IMR-90 (cell line): ENCODE results near the gene CRIM1. TPM values are rescaled to one million over a fixed set of nuclear protein-coding genes. Genes with fewer than 3 reads are reported as not detected.

Source experiments
- ATAC-seq: fragments of 200-7000 bp; cut with Tn5 transposase; 2 replicates; pipeline ENCODE4 v1.9.1; 2020; ENCODE audit warnings: low read depth, mild to moderate bottlenecking, moderate library complexity
- BruUV-seq: library from RNA; stranded (reverse); fragments of 400-500 nt; replicated peaks from 2 replicates; lab custom pipeline; 2021; lab: Mats Ljungman, UMichigan
- CTCF ChIA-PET: fragments of 300-600 bp; formaldehyde crosslinking; extraction: SDS; loops from one replicate; lab custom pipeline; 2021; ENCODE audit warnings: antibody characterized with exemption; lab: Yijun Ruan, JAX
- POLR2A ChIA-PET: fragments of 300-600 bp; sonication (Branson Sonifier 250); formaldehyde crosslinking; loops from one replicate; lab custom pipeline; 2022; ENCODE audit warnings: antibody characterized with exemption; ENCODE audit not compliant: unreplicated experiment; lab: Charles Lee
- DNase-seq: peaks from one replicate; pipeline ENCODE4 v3.0.0; 2013
- H2AFZ ChIP-seq: replicated peaks from 2 replicates; pipeline ENCODE3; 2013; ENCODE audit warnings: low read length, mild to moderate bottlenecking; ENCODE audit not compliant: poor library complexity
- H2AK5ac ChIP-seq: 2 replicates; pipeline ENCODE4 v1.6.1; 2013; ENCODE audit warnings: low read depth, low read length, inconsistent platforms
- H2AK9ac ChIP-seq: replicated peaks from 2 replicates; pipeline ENCODE3; 2013; ENCODE audit warnings: mild to moderate bottlenecking, low read depth, low read length, moderate library complexity; ENCODE audit not compliant: poor library complexity
- H2BK120ac ChIP-seq: 2 replicates; pipeline ENCODE4 v1.6.1; 2013; ENCODE audit warnings: low read depth, low read length, inconsistent platforms
- H2BK15ac ChIP-seq: 3 replicates; pipeline ENCODE4 v1.6.1; 2013; ENCODE audit warnings: low read depth, low read length, inconsistent platforms
- H2BK20ac ChIP-seq: 2 replicates; pipeline ENCODE4 v1.6.1; 2013; ENCODE audit warnings: low read depth, mild to moderate bottlenecking, inconsistent platforms, low read length, moderate library complexity
- H2BK5ac ChIP-seq: 2 replicates; pipeline ENCODE4 v1.6.1; 2013; ENCODE audit warnings: mild to moderate bottlenecking, low read depth, low read length, inconsistent platforms; ENCODE audit not compliant: poor library complexity, severe bottlenecking
- H3K14ac ChIP-seq: replicated peaks from 2 replicates; pipeline ENCODE4 v1.6.1; 2013; ENCODE audit warnings: low read depth, low read length, inconsistent platforms
- H3K18ac ChIP-seq: 2 replicates; pipeline ENCODE4 v1.6.1; 2013; ENCODE audit warnings: low read depth, low read length, control low read depth
- H3K23ac ChIP-seq: 2 replicates; pipeline ENCODE4 v1.6.1; 2013; ENCODE audit warnings: low read depth, low read length, inconsistent platforms
- H3K27ac ChIP-seq: 2 replicates; pipeline ENCODE4 v1.5.1; 2013; ENCODE audit warnings: mild to moderate bottlenecking, control low read depth, low read length; ENCODE audit not compliant: insufficient read depth
- H3K27me3 ChIP-seq: 2 replicates; pipeline ENCODE4 v1.6.1; 2013; ENCODE audit warnings: low read length; ENCODE audit not compliant: control insufficient read depth, insufficient read depth
- H3K36me3 ChIP-seq: 2 replicates; pipeline ENCODE4 v1.6.1; 2013; ENCODE audit warnings: low read length, mixed read lengths; ENCODE audit not compliant: control insufficient read depth, insufficient read depth
- H3K4ac ChIP-seq: 2 replicates; pipeline ENCODE4 v1.6.1; 2013; ENCODE audit warnings: low read depth, low read length, inconsistent platforms
- H3K4me1 ChIP-seq: 2 replicates; pipeline ENCODE4 v1.6.1; 2013; ENCODE audit warnings: low read length, mixed read lengths; ENCODE audit not compliant: control insufficient read depth, insufficient read depth
- H3K4me2 ChIP-seq: 2 replicates; pipeline ENCODE4 v1.6.1; 2013; ENCODE audit warnings: low read depth, mild to moderate bottlenecking, control low read depth, low read length, moderate library complexity
- H3K4me3 ChIP-seq: 2 replicates; pipeline ENCODE4 v1.5.1; 2013; ENCODE audit warnings: low read depth, mild to moderate bottlenecking, control low read depth, low read length, moderate library complexity; ENCODE audit not compliant: insufficient read depth
- H3K56ac ChIP-seq: 2 replicates; pipeline ENCODE4 v1.6.1; 2013; ENCODE audit warnings: low read length, inconsistent platforms; ENCODE audit not compliant: insufficient read depth; ENCODE audit errors: extremely low read depth
- H3K79me1 ChIP-seq, 2 experiments: 2 replicates each; pipeline ENCODE4 v1.6.1; 2013; ENCODE audit warnings: low read length in 2 of 2, inconsistent platforms in 1 of 2, low read depth in 1 of 2
- H3K9ac ChIP-seq: 2 replicates; pipeline ENCODE4 v1.6.1; 2013; ENCODE audit warnings: low read depth, low read length, control low read depth
- H3K9me1 ChIP-seq: 2 replicates; pipeline ENCODE4 v1.6.1; 2013; ENCODE audit warnings: low read length, inconsistent platforms; ENCODE audit not compliant: insufficient read depth
- H3K9me3 ChIP-seq: 2 replicates; pipeline ENCODE4 v1.6.1; 2013; ENCODE audit warnings: low read length; ENCODE audit not compliant: control insufficient read depth, insufficient read depth
- H4K20me1 ChIP-seq: 2 replicates; pipeline ENCODE4 v1.6.1; 2013; ENCODE audit warnings: low read length, inconsistent platforms; ENCODE audit not compliant: insufficient read depth
- H4K5ac ChIP-seq: 2 replicates; pipeline ENCODE4 v1.6.1; 2013; ENCODE audit warnings: mild to moderate bottlenecking, low read depth, low read length, control low read depth
- H4K8ac ChIP-seq, 2 experiments: 2 replicates each; pipeline ENCODE4 v1.6.1; 2013; ENCODE audit warnings: low read depth in 2 of 2, low read length in 2 of 2, control low read depth in 1 of 2, inconsistent platforms in 1 of 2
- H4K91ac ChIP-seq: 2 replicates; pipeline ENCODE4 v1.6.1; 2013; ENCODE audit warnings: low read depth, low read length, inconsistent platforms; ENCODE audit not compliant: insufficient read depth
- BHLHE40 ChIP-seq: fragments of 150-350 bp; IDR thresholded peaks from 2 replicates; pipeline ENCODE4 v1.6.1; 2016; ENCODE audit warnings: mild to moderate bottlenecking, low read depth, low read length
- CEBPB ChIP-seq: IDR thresholded peaks from 2 replicates; pipeline ENCODE4 v1.6.1; 2012; ENCODE audit warnings: low read depth, low read length, improper control_type of control experiment
- CHD1 ChIP-seq: IDR thresholded peaks from 2 replicates; pipeline ENCODE4 v1.6.1; 2012; ENCODE audit warnings: low read depth, low read length, improper control_type of control experiment
- FOS ChIP-seq: fragments of 150-350 bp; IDR thresholded peaks from 2 replicates; pipeline ENCODE4 v1.6.1; 2016; ENCODE audit warnings: low read depth, low read length
- MAFK ChIP-seq: IDR thresholded peaks from 2 replicates; pipeline ENCODE4 v1.6.1; 2012; ENCODE audit warnings: low read depth, low read length, improper control_type of control experiment
- MAZ ChIP-seq: IDR thresholded peaks from 2 replicates; pipeline ENCODE4 v1.6.1; 2012; ENCODE audit warnings: low read depth, mild to moderate bottlenecking, low read length, improper control_type of control experiment, moderate library complexity, borderline replicate concordance
- MXI1 ChIP-seq: IDR thresholded peaks from 2 replicates; pipeline ENCODE4 v1.6.1; 2012; ENCODE audit warnings: low read depth, mild to moderate bottlenecking, low read length, moderate library complexity, borderline replicate concordance
- NFE2L2 ChIP-seq: fragments of 150-350 bp; IDR thresholded peaks from 2 replicates; pipeline ENCODE4 v1.6.1; 2016; ENCODE audit warnings: low read depth, mild to moderate bottlenecking, low read length
- POLR2A ChIP-seq: IDR thresholded peaks from 2 replicates; pipeline ENCODE4 v1.6.1; 2012; ENCODE audit warnings: mild to moderate bottlenecking, low read depth, low read length
- RAD21 ChIP-seq: IDR thresholded peaks from 2 replicates; pipeline ENCODE4 v1.6.1; 2012; ENCODE audit warnings: low read length, improper control_type of control experiment
- RCOR1 ChIP-seq: IDR thresholded peaks from 2 replicates; pipeline ENCODE4 v1.6.1; 2012; ENCODE audit warnings: mild to moderate bottlenecking, low read length, improper control_type of control experiment; ENCODE audit not compliant: insufficient replicate concordance
- RFX5 ChIP-seq: IDR thresholded peaks from 2 replicates; pipeline ENCODE4 v1.8.0; 2012; ENCODE audit warnings: low read depth, mild to moderate bottlenecking, low read length, moderate library complexity
- SMC3 ChIP-seq: fragments of 150-350 bp; IDR thresholded peaks from 2 replicates; pipeline ENCODE4 v1.6.1; 2016; ENCODE audit warnings: low read depth, mild to moderate bottlenecking, antibody characterized with exemption, low read length, moderate library complexity
- WGBS, 2 experiments: methylation state at CpG; one replicate each; pipeline versions ENCODE4 v1.1.5 to v1.1.7; 2013; ENCODE audit warnings: missing lambda C conversion rate in 2 of 2; ENCODE audit not compliant: insufficient read length in 1 of 2; ENCODE audit errors: extremely low coverage in 2 of 2; 5-methylcytosine and 5-hydroxymethylcytosine counted together
- dilution Hi-C: fragments of 300-500 bp; cut with HindIII; formaldehyde crosslinking; loops from one replicate; pipeline ENCODE4 v1.14.3; 2018; ENCODE audit warnings: low sequenced_read_pairs; ENCODE audit not compliant: unreplicated experiment
- in situ Hi-C: fragments of 300-500 bp; cut with MboI; formaldehyde crosslinking; loops from 3 replicates; pipeline ENCODE4 v1.14.3; 2019; ENCODE audit warnings: low sequenced_read_pairs, inconsistent platforms, mixed read lengths
- intact Hi-C: fragments of 100-400 bp; cut with micrococcal nuclease; formaldehyde crosslinking; loops from 2 replicates; pipeline ENCODE4 v1.10.0; 2022
- polyA plus RNA-seq, 3 experiments: library from polyadenylated mRNA; depleted of rRNA; stranded (reverse); fragments of >200 nt; gene quantifications; 2 replicates each; pipeline ENCODE4 v1.2.3, GENCODE V29; 2012; ENCODE audit warnings: low replicate concordance in 1 of 3
- total RNA-seq: library from RNA; depleted of rRNA; stranded (reverse); fragments of >200 nt; gene quantifications from 2 replicates; pipeline ENCODE4 v1.2.3, GENCODE V29; 2012
- TF ChIP-seq, protein P1 (sequence below): conservative IDR thresholded peaks from 2 replicates; pipeline ENCODE4 v1.5.1; 2012; ENCODE audit warnings: mild to moderate bottlenecking, low read depth, low read length, improper control_type of control experiment
- TF ChIP-seq, protein P2 (sequence below): fragments of 150-350 bp; IDR thresholded peaks from 2 replicates; pipeline ENCODE4 v1.6.1; 2017; ENCODE audit warnings: mild to moderate bottlenecking, antibody characterized with exemption, low read length, low read depth
- TF ChIP-seq, protein P3 (sequence below): fragments of 150-350 bp; IDR thresholded peaks from 2 replicates; pipeline ENCODE4 v1.6.1; 2016; ENCODE audit warnings: low read depth, mild to moderate bottlenecking, low read length, moderate library complexity, borderline replicate concordance

CRIM1 gene
- total and polyA plus RNA-seq, 2 of the 4 experiments (the other 2 are of a cell fraction) = 285 to 490 TPM

DNA sequence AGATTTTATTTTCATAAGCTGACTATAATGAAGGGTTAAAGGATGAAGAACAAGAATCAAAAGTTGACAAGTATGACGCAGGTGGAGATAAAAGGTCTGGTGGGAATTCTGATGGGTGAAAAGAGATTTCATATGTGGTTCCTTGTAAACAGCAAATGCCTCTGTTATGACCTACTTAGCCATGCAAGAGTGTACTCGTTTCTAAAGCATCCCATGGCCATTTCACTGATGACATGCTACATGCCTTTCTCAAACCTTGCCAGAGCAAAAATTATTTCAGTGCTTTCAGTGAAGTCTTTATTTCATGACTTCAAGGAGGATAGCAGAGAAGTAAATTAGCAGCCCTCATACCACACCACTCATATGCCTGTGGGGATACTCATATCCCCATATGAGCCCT lies 170.6 kb downstream of the CRIM1 start:
- no peak overlapping the region for H2BK15ac ChIP-seq
- H3K14ac ChIP-seq = peak overlapping the region; percentile 26; the same call in 1 of the 2 replicates
- H4K8ac ChIP-seq = no peak overlapping the region; a peak in 1 of 4 replicates
- no TSS peak for BruUV-seq
- H2AK5ac ChIP-seq = no peak overlapping the region; the same call in 1 of the 2 replicates
- H4K20me1 ChIP-seq = peaks cover 11% of the 10 kb centered on the region; the same call in 1 of the 2 replicates
- H2BK5ac ChIP-seq = peak overlapping the region; percentile 43
- no peak overlapping the region for H2BK120ac ChIP-seq
- H3K4me2 ChIP-seq = no peak overlapping the region
- TF ChIP-seq FOS = no peak
- no peak for TF ChIP-seq POLR2A
- TF ChIP-seq, protein P1, sequence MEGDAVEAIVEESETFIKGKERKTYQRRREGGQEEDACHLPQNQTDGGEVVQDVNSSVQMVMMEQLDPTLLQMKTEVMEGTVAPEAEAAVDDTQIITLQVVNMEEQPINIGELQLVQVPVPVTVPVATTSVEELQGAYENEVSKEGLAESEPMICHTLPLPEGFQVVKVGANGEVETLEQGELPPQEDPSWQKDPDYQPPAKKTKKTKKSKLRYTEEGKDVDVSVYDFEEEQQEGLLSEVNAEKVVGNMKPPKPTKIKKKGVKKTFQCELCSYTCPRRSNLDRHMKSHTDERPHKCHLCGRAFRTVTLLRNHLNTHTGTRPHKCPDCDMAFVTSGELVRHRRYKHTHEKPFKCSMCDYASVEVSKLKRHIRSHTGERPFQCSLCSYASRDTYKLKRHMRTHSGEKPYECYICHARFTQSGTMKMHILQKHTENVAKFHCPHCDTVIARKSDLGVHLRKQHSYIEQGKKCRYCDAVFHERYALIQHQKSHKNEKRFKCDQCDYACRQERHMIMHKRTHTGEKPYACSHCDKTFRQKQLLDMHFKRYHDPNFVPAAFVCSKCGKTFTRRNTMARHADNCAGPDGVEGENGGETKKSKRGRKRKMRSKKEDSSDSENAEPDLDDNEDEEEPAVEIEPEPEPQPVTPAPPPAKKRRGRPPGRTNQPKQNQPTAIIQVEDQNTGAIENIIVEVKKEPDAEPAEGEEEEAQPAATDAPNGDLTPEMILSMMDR = no peak
- TF ChIP-seq, protein P2, sequence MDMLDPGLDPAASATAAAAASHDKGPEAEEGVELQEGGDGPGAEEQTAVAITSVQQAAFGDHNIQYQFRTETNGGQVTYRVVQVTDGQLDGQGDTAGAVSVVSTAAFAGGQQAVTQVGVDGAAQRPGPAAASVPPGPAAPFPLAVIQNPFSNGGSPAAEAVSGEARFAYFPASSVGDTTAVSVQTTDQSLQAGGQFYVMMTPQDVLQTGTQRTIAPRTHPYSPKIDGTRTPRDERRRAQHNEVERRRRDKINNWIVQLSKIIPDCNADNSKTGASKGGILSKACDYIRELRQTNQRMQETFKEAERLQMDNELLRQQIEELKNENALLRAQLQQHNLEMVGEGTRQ = no peak
- TF ChIP-seq RCOR1 = no peak
- no peak for TF ChIP-seq SMC3
- TF ChIP-seq CHD1 = no peak
- no peak for TF ChIP-seq RFX5
- no peak for TF ChIP-seq MAFK
- TF ChIP-seq NFE2L2 = no peak
- TF ChIP-seq CEBPB = no peak
- no peak for TF ChIP-seq MXI1
- no peak for TF ChIP-seq MAZ
- TF ChIP-seq RAD21 = no peak
- TF ChIP-seq, protein P3, sequence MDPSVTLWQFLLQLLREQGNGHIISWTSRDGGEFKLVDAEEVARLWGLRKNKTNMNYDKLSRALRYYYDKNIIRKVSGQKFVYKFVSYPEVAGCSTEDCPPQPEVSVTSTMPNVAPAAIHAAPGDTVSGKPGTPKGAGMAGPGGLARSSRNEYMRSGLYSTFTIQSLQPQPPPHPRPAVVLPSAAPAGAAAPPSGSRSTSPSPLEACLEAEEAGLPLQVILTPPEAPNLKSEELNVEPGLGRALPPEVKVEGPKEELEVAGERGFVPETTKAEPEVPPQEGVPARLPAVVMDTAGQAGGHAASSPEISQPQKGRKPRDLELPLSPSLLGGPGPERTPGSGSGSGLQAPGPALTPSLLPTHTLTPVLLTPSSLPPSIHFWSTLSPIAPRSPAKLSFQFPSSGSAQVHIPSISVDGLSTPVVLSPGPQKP = no peak
- TF ChIP-seq BHLHE40 = no peak
- H3K4me1 ChIP-seq = peaks cover 20% of the 10 kb centered on the region
- ATAC-seq (peak; percentile 11; the same call in 1 of the 2 replicates), DNase-seq (peak; percentile 74)
- H3K18ac ChIP-seq = no peak overlapping the region
- no peak overlapping the region for H3K4me3 ChIP-seq
- no CpG with 5 or more reads among the region's 2 CpGs for WGBS, 2 experiments
- H3K9me1 ChIP-seq = peaks cover 28% of the 10 kb centered on the region
- POLR2A ChIA-PET = no interaction called here
- H3K9me3 ChIP-seq = no peaks in the 10 kb centered on the region
- peak overlapping the region; percentile 51; the same call in 1 of the 2 replicates for H4K5ac ChIP-seq
- no peak overlapping the region for H2AFZ ChIP-seq
- H3K9ac ChIP-seq = no peak overlapping the region
- H3K79me1 ChIP-seq = peaks cover 35 to 72% of the 10 kb centered on the region in 2 experiments
- H3K56ac ChIP-seq = no peak overlapping the region
- peak overlapping the region; percentile 14; the same call in 1 of the 2 replicates for H2BK20ac ChIP-seq
- H4K91ac ChIP-seq = no peak overlapping the region
- peak overlapping the region; percentile 63; the same call in 1 of the 2 replicates for H3K27ac ChIP-seq
- intact Hi-C loops (no loop called here), in situ Hi-C loops (loop anchor here (10.0 kb wide), 1 partner anchor 149 kb away; no protein-coding TSS in a partner anchor), dilution Hi-C loops (no loop called here)
- H3K27me3 ChIP-seq = no peaks in the 10 kb centered on the region
- H2AK9ac ChIP-seq = no peak overlapping the region
- CTCF ChIA-PET = no interaction called here
- peak overlapping the region; percentile 42; the same call in 1 of the 2 replicates for H3K4ac ChIP-seq
- H3K23ac ChIP-seq = peak overlapping the region; percentile 60; the same call in 1 of the 2 replicates
- H3K36me3 ChIP-seq = peaks cover 35% of the 10 kb centered on the region
